ENCODE data around the gene CCR3.

The CCR3 gene

GRCh38 chr3:46221938-46222337 lies 20.3 kb upstream of the CCR3 start:
- no peaks in the 10 kb centered on the region for H3K79me1 ChIP-seq (ENCODE audit: low read length)
- no peak overlapping the region for H3K18ac ChIP-seq (ENCODE audit: low read length)
- no peak overlapping the region for H3K23ac ChIP-seq (ENCODE audit: low read length)
- H2BK5ac ChIP-seq (ENCODE audit: low read length) = no peak overlapping the region
- no peaks in the 10 kb centered on the region for H3K4me1 ChIP-seq (ENCODE audit: control insufficient read depth, low read depth, low read length)
- H3K36me3 ChIP-seq (ENCODE audit: control insufficient read depth, insufficient read depth, low read length) = no peaks in the 10 kb centered on the region
- no peaks in the 10 kb centered on the region for H3K79me2 ChIP-seq (ENCODE audit: control insufficient read depth, insufficient read depth, low read length)
- H3K4ac ChIP-seq (ENCODE audit: low read depth, low read length) = no peak overlapping the region
- no peaks in the 10 kb centered on the region for H3K27me3 ChIP-seq (ENCODE audit: insufficient read depth, low read length, poor library complexity)
- H3K27ac ChIP-seq (ENCODE audit: low read depth, low read length) = no peak overlapping the region
- H3K4me2 ChIP-seq (ENCODE audit: low read length) = no peak overlapping the region
- no peak overlapping the region for H2BK120ac ChIP-seq (ENCODE audit: low read depth, low read length)
- H4K8ac ChIP-seq (ENCODE audit: low read depth, low read length) = no peak overlapping the region
- no peak for DNase-seq
- H2AK5ac ChIP-seq (ENCODE audit: low read length) = no peak overlapping the region
- no peak overlapping the region for H3K56ac ChIP-seq (ENCODE audit: low read length)
- H2BK15ac ChIP-seq (replicated peaks; ENCODE audit: low read depth) = no peak overlapping the region
- WGBS (ENCODE audit: extremely low coverage, insufficient coverage, low lambda C conversion rate) = no CpG with 5 or more reads among the region's 1 CpG
- no peak overlapping the region for H3K4me3 ChIP-seq (ENCODE audit: low read length)
- no peak overlapping the region for H4K5ac ChIP-seq (ENCODE audit: low read length)
- H3K9ac ChIP-seq (ENCODE audit: low read length) = no peak overlapping the region

GRCh38 chr3:46222435-46223161 lies 19.7 kb upstream of the CCR3 start:
- Histone ChIP-seq H3K27me3 (ENCODE audit: insufficient read depth, low read length, poor library complexity) (no peaks in the 10 kb centered on the region), H3K4ac (ENCODE audit: low read depth, low read length) (no peak overlapping the region), H2BK15ac (replicated peaks; ENCODE audit: low read depth) (no peak overlapping the region), H3K18ac (ENCODE audit: low read length) (no peak overlapping the region), H3K36me3 (ENCODE audit: control insufficient read depth, insufficient read depth, low read length) (no peaks in the 10 kb centered on the region), H3K27ac (ENCODE audit: low read depth, low read length) (no peak overlapping the region), H3K4me2 (ENCODE audit: low read length) (no peak overlapping the region), H4K5ac (ENCODE audit: low read length) (no peak overlapping the region), H3K23ac (ENCODE audit: low read length) (no peak overlapping the region), H2AK5ac (ENCODE audit: low read length) (no peak overlapping the region), H3K4me1 (ENCODE audit: control insufficient read depth, low read depth, low read length) (no peaks in the 10 kb centered on the region), H3K56ac (ENCODE audit: low read length) (no peak overlapping the region), H3K9ac (ENCODE audit: low read length) (no peak overlapping the region), H3K79me2 (ENCODE audit: control insufficient read depth, insufficient read depth, low read length) (no peaks in the 10 kb centered on the region), H3K79me1 (ENCODE audit: low read length) (no peaks in the 10 kb centered on the region), H2BK5ac (ENCODE audit: low read length) (no peak overlapping the region), H2BK120ac (ENCODE audit: low read depth, low read length) (no peak overlapping the region), H4K8ac (ENCODE audit: low read depth, low read length) (no peak overlapping the region), H3K4me3 (ENCODE audit: low read length) (no peak overlapping the region)
- WGBS (ENCODE audit: extremely low coverage, insufficient coverage, low lambda C conversion rate) = no CpG with 5 or more reads among the region's 7 CpGs
- DNase-seq = no peak

- no peak overlapping the region for H4K5ac ChIP-seq (ENCODE audit: low read length)
- H3K4me1 ChIP-seq (ENCODE audit: control insufficient read depth, low read depth, low read length) = no peaks in the 10 kb centered on the region
- no peak overlapping the region for H3K27ac ChIP-seq (ENCODE audit: low read depth, low read length)
- no peak overlapping the region for H4K8ac ChIP-seq (ENCODE audit: low read depth, low read length)
- H3K27me3 ChIP-seq (ENCODE audit: insufficient read depth, low read length, poor library complexity) = no peaks in the 10 kb centered on the region
- no peak overlapping the region for H3K9ac ChIP-seq (ENCODE audit: low read length)
- H3K56ac ChIP-seq (ENCODE audit: low read length) = no peak overlapping the region
- H3K36me3 ChIP-seq (ENCODE audit: control insufficient read depth, insufficient read depth, low read length) = no peaks in the 10 kb centered on the region
- H3K18ac ChIP-seq (ENCODE audit: low read length) = no peak overlapping the region
- H3K4ac ChIP-seq (ENCODE audit: low read depth, low read length) = no peak overlapping the region
- H2BK15ac ChIP-seq (replicated peaks; ENCODE audit: low read depth) = no peak overlapping the region
- H3K4me2 ChIP-seq (ENCODE audit: low read length) = no peak overlapping the region
- WGBS (ENCODE audit: extremely low coverage, insufficient coverage, low lambda C conversion rate) = no CpG with 5 or more reads among the region's 5 CpGs
- no peak for DNase-seq
- no peak overlapping the region for H3K4me3 ChIP-seq (ENCODE audit: low read length)
- H3K79me2 ChIP-seq (ENCODE audit: control insufficient read depth, insufficient read depth, low read length) = no peaks in the 10 kb centered on the region
- no peak overlapping the region for H2BK5ac ChIP-seq (ENCODE audit: low read length)
- H2AK5ac ChIP-seq (ENCODE audit: low read length) = no peak overlapping the region
- H3K79me1 ChIP-seq (ENCODE audit: low read length) = no peaks in the 10 kb centered on the region
- no peak overlapping the region for H2BK120ac ChIP-seq (ENCODE audit: low read depth, low read length)
- no peak overlapping the region for H3K23ac ChIP-seq (ENCODE audit: low read length)
These were observed 13.7 kb upstream of the CCR3 start for GRCh38 chr3:46228260-46229242.

GRCh38 chr3:46231323-46231722 lies 10.9 kb upstream of the CCR3 start:
- Histone ChIP-seq H3K56ac (ENCODE audit: low read length) (no peak overlapping the region), H3K4me3 (ENCODE audit: low read length) (no peak overlapping the region), H3K4me2 (ENCODE audit: low read length) (no peak overlapping the region), H3K18ac (ENCODE audit: low read length) (no peak overlapping the region), H3K4ac (ENCODE audit: low read depth, low read length) (no peak overlapping the region), H3K9ac (ENCODE audit: low read length) (no peak overlapping the region), H3K79me2 (ENCODE audit: control insufficient read depth, insufficient read depth, low read length) (no peaks in the 10 kb centered on the region), H2BK15ac (replicated peaks; ENCODE audit: low read depth) (no peak overlapping the region), H3K36me3 (ENCODE audit: control insufficient read depth, insufficient read depth, low read length) (no peaks in the 10 kb centered on the region), H3K79me1 (ENCODE audit: low read length) (no peaks in the 10 kb centered on the region), H3K23ac (ENCODE audit: low read length) (no peak overlapping the region), H2AK5ac (ENCODE audit: low read length) (no peak overlapping the region), H4K5ac (ENCODE audit: low read length) (no peak overlapping the region), H2BK120ac (ENCODE audit: low read depth, low read length) (no peak overlapping the region), H4K8ac (ENCODE audit: low read depth, low read length) (no peak overlapping the region), H3K27ac (ENCODE audit: low read depth, low read length) (no peak overlapping the region), H3K27me3 (ENCODE audit: insufficient read depth, low read length, poor library complexity) (no peaks in the 10 kb centered on the region), H2BK5ac (ENCODE audit: low read length) (no peak overlapping the region), H3K4me1 (ENCODE audit: control insufficient read depth, low read depth, low read length) (no peaks in the 10 kb centered on the region)
- 100% methylated on average over 1 of the region's 5 CpGs for WGBS (ENCODE audit: extremely low coverage, insufficient coverage, low lambda C conversion rate)
- DNase-seq = no peak

GRCh38 chr3:46233194-46233593 lies 9.1 kb upstream of the CCR3 start:
- no peak for DNase-seq
- H3K27me3 ChIP-seq (ENCODE audit: insufficient read depth, low read length, poor library complexity) = no peaks in the 10 kb centered on the region
- H3K4ac ChIP-seq (ENCODE audit: low read depth, low read length) = no peak overlapping the region
- no peak overlapping the region for H3K9ac ChIP-seq (ENCODE audit: low read length)
- H3K36me3 ChIP-seq (ENCODE audit: control insufficient read depth, insufficient read depth, low read length) = no peaks in the 10 kb centered on the region
- H4K5ac ChIP-seq (ENCODE audit: low read length) = no peak overlapping the region
- H2BK120ac ChIP-seq (ENCODE audit: low read depth, low read length) = no peak overlapping the region
- H4K8ac ChIP-seq (ENCODE audit: low read depth, low read length) = no peak overlapping the region
- no peak overlapping the region for H3K56ac ChIP-seq (ENCODE audit: low read length)
- no peak overlapping the region for H3K27ac ChIP-seq (ENCODE audit: low read depth, low read length)
- H3K18ac ChIP-seq (ENCODE audit: low read length) = no peak overlapping the region
- H2BK15ac ChIP-seq (replicated peaks; ENCODE audit: low read depth) = no peak overlapping the region
- H3K4me2 ChIP-seq (ENCODE audit: low read length) = no peak overlapping the region
- no peak overlapping the region for H3K4me3 ChIP-seq (ENCODE audit: low read length)
- no peaks in the 10 kb centered on the region for H3K79me1 ChIP-seq (ENCODE audit: low read length)
- H3K79me2 ChIP-seq (ENCODE audit: control insufficient read depth, insufficient read depth, low read length) = no peaks in the 10 kb centered on the region
- no CpG with 5 or more reads among the region's 6 CpGs for WGBS (ENCODE audit: extremely low coverage, insufficient coverage, low lambda C conversion rate)
- no peak overlapping the region for H2BK5ac ChIP-seq (ENCODE audit: low read length)
- H2AK5ac ChIP-seq (ENCODE audit: low read length) = no peak overlapping the region
- H3K23ac ChIP-seq (ENCODE audit: low read length) = no peak overlapping the region
- H3K4me1 ChIP-seq (ENCODE audit: control insufficient read depth, low read depth, low read length) = no peaks in the 10 kb centered on the region
